ENCODE data around the gene HDAC9.

HDAC9 gene

DNA sequence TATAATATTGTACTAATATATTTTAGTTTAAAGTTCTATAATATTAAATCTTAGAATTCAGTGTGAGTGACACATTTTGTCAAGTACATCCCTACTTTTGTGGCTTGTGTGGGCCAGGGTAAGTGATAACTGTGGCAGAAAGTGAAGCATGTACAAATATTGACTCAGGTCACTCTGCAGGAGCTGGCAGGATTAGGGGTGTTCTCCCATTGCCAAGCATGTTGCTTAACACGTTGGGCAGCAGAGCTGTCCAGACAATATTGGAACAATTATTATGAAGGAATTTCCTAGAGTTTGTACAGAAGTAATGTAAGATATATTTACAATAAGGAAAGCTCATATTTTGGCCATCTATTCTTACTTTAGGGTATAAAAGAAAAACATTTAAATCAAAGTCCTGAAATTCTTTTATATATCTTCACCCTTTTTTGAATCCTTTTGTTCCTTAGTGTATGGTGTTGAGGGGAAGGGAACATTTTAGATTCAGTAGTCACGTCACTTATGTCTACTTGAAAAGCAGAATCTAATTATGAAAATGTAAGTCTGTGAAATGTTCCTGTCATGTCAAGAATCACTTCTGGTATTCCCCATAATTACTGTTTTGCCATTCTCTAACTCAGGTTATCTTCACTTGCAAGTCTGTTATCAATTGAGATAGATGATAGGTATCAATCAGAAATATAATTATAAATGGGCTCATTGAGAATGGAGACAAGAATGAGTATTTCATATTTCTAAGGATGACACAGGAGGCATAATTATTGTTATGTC is 4.0 kb downstream of the HDAC9 start:
- no peak overlapping the region for H3K4me3 ChIP-seq (ENCODE audit: low read depth, low read length)
- H3K4me1 ChIP-seq (ENCODE audit: control insufficient read depth, insufficient read depth, low read length): peaks cover 18% of the 10 kb centered on the region
- H3K9me3 ChIP-seq (ENCODE audit: control insufficient read depth, insufficient read depth, low read depth, low read length): no peaks in the 10 kb centered on the region
- ChIA-PET CTCF (interaction anchor here (0.7 kb wide), 2 partner anchors 188 to 729 kb away, joined by 3 read pairs; no protein-coding TSS in a partner anchor), POLR2A (no interaction called here)
- no peak for TF ChIP-seq PATZ1 (tag by site-specific recombination; IDR thresholded peaks at IDR 0.05)
- TF ChIP-seq ZNF701 (tag by site-specific recombination; IDR thresholded peaks at IDR 0.05): no peak
- no peak for TF ChIP-seq ZNF585B (tag by site-specific recombination; IDR thresholded peaks at IDR 0.05)
- TF ChIP-seq ZNF624 (tag by site-specific recombination; IDR thresholded peaks at IDR 0.05): no peak
- TF ChIP-seq ZNF391 (tag by site-specific recombination; IDR thresholded peaks at IDR 0.05; ENCODE audit: borderline replicate concordance, low read depth): no peak
- no peak for TF ChIP-seq KLF1 (tag by site-specific recombination; IDR thresholded peaks at IDR 0.05)
- TF ChIP-seq ZNF623 (tag by site-specific recombination; IDR thresholded peaks at IDR 0.05): no peak
- no peak for TF ChIP-seq ZNF600 (tag by site-specific recombination; IDR thresholded peaks at IDR 0.05)
- TF ChIP-seq ZNF555 (tag by site-specific recombination; conservative IDR thresholded peaks at IDR 0.05): no peak
- TF ChIP-seq HOXD13 (CRISPR knock-in tag; IDR thresholded peaks at IDR 0.05; ENCODE audit: borderline replicate concordance): no peak
- TF ChIP-seq REPIN1 (tag by site-specific recombination; IDR thresholded peaks at IDR 0.05; ENCODE audit: low read depth): no peak
- no peak for TF ChIP-seq ZFP3 (tag by site-specific recombination; IDR thresholded peaks at IDR 0.05; ENCODE audit: low read depth)
- TF ChIP-seq ZNF830 (tag by site-specific recombination; IDR thresholded peaks at IDR 0.05; ENCODE audit: low read depth): no peak
- no peak for TF ChIP-seq ZBTB1 (tag by site-specific recombination; IDR thresholded peaks at IDR 0.05)
- TF ChIP-seq, protein P1, sequence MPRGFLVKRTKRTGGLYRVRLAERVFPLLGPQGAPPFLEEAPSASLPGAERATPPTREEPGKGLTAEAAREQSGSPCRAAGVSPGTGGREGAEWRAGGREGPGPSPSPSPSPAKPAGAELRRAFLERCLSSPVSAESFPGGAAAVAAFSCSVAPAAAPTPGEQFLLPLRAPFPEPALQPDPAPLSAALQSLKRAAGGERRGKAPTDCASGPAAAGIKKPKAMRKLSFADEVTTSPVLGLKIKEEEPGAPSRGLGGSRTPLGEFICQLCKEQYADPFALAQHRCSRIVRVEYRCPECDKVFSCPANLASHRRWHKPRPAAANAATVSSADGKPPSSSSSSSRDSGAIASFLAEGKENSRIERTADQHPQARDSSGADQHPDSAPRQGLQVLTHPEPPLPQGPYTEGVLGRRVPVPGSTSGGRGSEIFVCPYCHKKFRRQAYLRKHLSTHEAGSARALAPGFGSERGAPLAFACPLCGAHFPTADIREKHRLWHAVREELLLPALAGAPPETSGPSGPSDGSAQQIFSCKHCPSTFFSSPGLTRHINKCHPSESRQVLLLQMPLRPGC (tag by site-specific recombination; IDR thresholded peaks at IDR 0.05): no peak
- no peak for TF ChIP-seq ZNF274 (IDR thresholded peaks at IDR 0.05; ENCODE audit: low read length)
- TF ChIP-seq ZNF274 (tag by site-specific recombination; IDR thresholded peaks at IDR 0.05; ENCODE audit: borderline replicate concordance): no peak
- no peak for TF ChIP-seq KLF8 (tag by site-specific recombination; IDR thresholded peaks at IDR 0.05)
- TF ChIP-seq ZNF280D (tag by site-specific recombination; IDR thresholded peaks at IDR 0.05): no peak
- no peak for TF ChIP-seq BCL6B (tag by site-specific recombination; IDR thresholded peaks at IDR 0.05)
- no peak for TF ChIP-seq ZNF354C (tag by site-specific recombination; IDR thresholded peaks at IDR 0.05; ENCODE audit: borderline replicate concordance, low read depth)
- H3K27ac ChIP-seq (ENCODE audit: extremely low read depth, low read depth, low read length): no peak overlapping the region
- H3K36me3 ChIP-seq (ENCODE audit: control insufficient read depth in 2 of 2, insufficient read depth in 1 of 2, low read length in 2 of 2): no peaks in the 10 kb centered on the region
